NB4 (cell line): ENCODE data around the gene KEL.

ENCODE experiments used
- CTCF ChIP-seq: IDR thresholded peaks from one replicate; pipeline ENCODE4 v1.5.1; 2012; ENCODE audit warnings: low read depth, low read length
- POLR2A ChIP-seq: IDR thresholded peaks from 2 replicates; pipeline ENCODE4 v1.6.1; 2011; ENCODE audit warnings: mild to moderate bottlenecking; ENCODE audit not compliant: insufficient read length; ENCODE audit errors: extremely low read depth
- TF ChIP-seq, protein P1 (sequence below): IDR thresholded peaks from 2 replicates; pipeline ENCODE4 v1.6.1; 2011; ENCODE audit warnings: low read depth, low read length

DNA sequence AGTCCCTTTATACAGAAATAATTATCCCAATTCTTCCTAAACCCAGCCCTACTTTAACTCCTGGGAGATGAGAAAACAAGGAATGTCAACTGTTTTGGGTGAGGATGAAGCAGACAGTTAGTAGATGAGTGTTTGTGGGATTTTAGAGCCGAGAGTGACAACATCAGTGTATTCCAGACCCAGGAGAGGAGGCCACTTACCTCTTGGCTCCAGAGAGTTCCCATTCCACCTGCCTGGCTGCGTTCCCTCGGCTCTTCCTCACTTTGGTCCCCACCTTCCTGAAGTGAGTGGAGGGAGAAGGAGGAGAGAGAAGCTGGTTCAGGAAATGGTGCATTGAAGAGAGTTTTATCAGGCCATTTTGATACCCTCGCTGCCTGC, 579 bp downstream of the KEL start:
- no peak for TF ChIP-seq POLR2A
- TF ChIP-seq, protein P1, sequence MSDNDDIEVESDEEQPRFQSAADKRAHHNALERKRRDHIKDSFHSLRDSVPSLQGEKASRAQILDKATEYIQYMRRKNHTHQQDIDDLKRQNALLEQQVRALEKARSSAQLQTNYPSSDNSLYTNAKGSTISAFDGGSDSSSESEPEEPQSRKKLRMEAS: no peak
- TF ChIP-seq CTCF: no peak
